Measurements from ENCODE around the gene CERS6.

DNA sequence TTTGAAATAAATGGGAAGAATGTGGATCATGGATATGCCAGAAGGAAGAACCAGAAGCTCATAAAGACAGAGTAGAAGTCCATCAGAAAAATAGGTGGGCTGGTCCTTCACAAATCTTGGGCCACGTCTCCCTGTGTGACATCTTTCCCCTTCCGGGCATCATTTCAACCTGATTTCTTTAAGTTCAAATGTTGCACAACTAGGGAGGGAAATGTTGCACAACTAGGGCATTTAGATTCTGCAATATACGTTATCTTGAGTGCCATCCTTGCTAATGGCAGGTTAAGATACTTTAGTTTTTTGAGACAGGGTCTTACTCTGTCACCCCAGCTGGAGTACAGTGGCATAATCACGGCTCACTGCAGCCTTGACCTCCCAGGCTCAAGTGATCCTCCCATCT is 129.6 kb downstream of the CERS6 start:
- TF ChIP-seq CTCF (conservative IDR thresholded peaks at IDR 0.05) (no peak), ZFX (IDR thresholded peaks at IDR 0.05) (no peak)
